Endodermal cell (in vitro differentiated cells): ENCODE results near the gene WDFY2. TPM values are rescaled to one million over a fixed set of nuclear protein-coding genes. Genes with fewer than 3 reads are reported as not detected.
A peak's percentile ranks its signal among the peaks of the same experiment; 100 is the strongest.

Experiments used
- DNase-seq: peaks from one replicate; pipeline ENCODE4 v3.0.0-alpha.2; 2017
- H3K27ac ChIP-seq: 2 replicates; pipeline ENCODE4 v1.5.1; 2013; ENCODE audit warnings: mild to moderate bottlenecking, low read depth, low read length, moderate library complexity
- H3K27me3 ChIP-seq: 2 replicates; pipeline ENCODE4 v1.6.1; 2013; ENCODE audit warnings: mild to moderate bottlenecking, low read length, moderate library complexity; ENCODE audit not compliant: insufficient read depth, control insufficient read depth, poor library complexity, severe bottlenecking
- H3K36me3 ChIP-seq: 2 replicates; pipeline ENCODE4 v1.7.0; 2013; ENCODE audit warnings: mild to moderate bottlenecking, low read length, moderate library complexity; ENCODE audit not compliant: control insufficient read depth, insufficient read depth
- H3K4me1 ChIP-seq: one replicate; pipeline ENCODE4 v1.7.0; 2013; ENCODE audit warnings: low read length; ENCODE audit not compliant: control insufficient read depth, insufficient read depth
- H3K4me3 ChIP-seq: 2 replicates; pipeline ENCODE4 v1.5.1; 2013; ENCODE audit warnings: mild to moderate bottlenecking, low read length, moderate library complexity
- H3K9ac ChIP-seq: 2 replicates; pipeline ENCODE4 v1.6.1; 2013; ENCODE audit warnings: mild to moderate bottlenecking, low read length, moderate library complexity; ENCODE audit not compliant: poor library complexity, severe bottlenecking; ENCODE audit errors: extremely low read depth
- H3K9me3 ChIP-seq: 2 replicates; pipeline ENCODE4 v1.6.1; 2013; ENCODE audit warnings: mild to moderate bottlenecking, low read length, moderate library complexity; ENCODE audit not compliant: control insufficient read depth
- H3K27ac Mint-ChIP-seq: 2 replicates; pipeline ENCODE4 v1.8.0; 2020; ENCODE audit warnings: mixed read lengths
- H3K27me3 Mint-ChIP-seq: 2 replicates; pipeline ENCODE4 v1.8.0; 2021; ENCODE audit warnings: mild to moderate bottlenecking, mixed read lengths; ENCODE audit not compliant: insufficient read depth
- H3K36me3 Mint-ChIP-seq: 2 replicates; pipeline ENCODE4 v1.8.0; 2020; ENCODE audit warnings: low read depth, mixed read lengths
- H3K4me1 Mint-ChIP-seq: 2 replicates; pipeline ENCODE4 v1.8.0; 2020; ENCODE audit warnings: mixed read lengths
- H3K4me3 Mint-ChIP-seq: 2 replicates; pipeline ENCODE4 v1.8.0; 2020; ENCODE audit warnings: mild to moderate bottlenecking, moderate library complexity, mixed read lengths
- H3K9me3 Mint-ChIP-seq: 2 replicates; pipeline ENCODE4 v1.8.0; 2020; ENCODE audit warnings: mild to moderate bottlenecking, mixed read lengths
- CTCF ChIP-seq: fragments of 200-600 bp; sonication (generic); conservative IDR thresholded peaks from 2 replicates; pipeline ENCODE4 v1.5.0; 2021; ENCODE audit warnings: antibody characterized with exemption, mild to moderate bottlenecking
- WGBS, 2 experiments: methylation state at CpG; one replicate each; pipeline versions ENCODE4 v1.1.5 to v1.1.7; 2013; ENCODE audit warnings: missing lambda C conversion rate in 2 of 2, mixed read lengths in 1 of 2; ENCODE audit not compliant: insufficient coverage in 1 of 2, insufficient read length in 1 of 2; 5-methylcytosine and 5-hydroxymethylcytosine counted together
- total RNA-seq, 2 donors: library from RNA; stranded (reverse); fragmentation: NEBNext Ultra II Directional in 1 of 2; extraction: Animal tissue kit (Norgen Biotek cat#: 25700) in 1 of 2; gene quantifications; 2 replicates in 1 of 2; 3 replicates in 1 of 2; pipeline ENCODE4 v1.2.1, GENCODE V29; 2021

WDFY2 gene
- total RNA-seq, 2 donors from 2014 or later, result 20.6 to 28.0 TPM

GRCh38 chr13:51773515-51773914 is 189.3 kb downstream of the WDFY2 start:
- Mint-ChIP-seq H3K27me3 (no peaks in the 10 kb centered on the region), H3K27ac (no peak overlapping the region), H3K4me3 (no peak overlapping the region), H3K4me1 (peaks cover 2% of the 10 kb centered on the region), H3K36me3 (peaks cover 3% of the 10 kb centered on the region), H3K9me3 (peaks cover 1% of the 10 kb centered on the region)
- TF ChIP-seq CTCF, result no peak
- Histone ChIP-seq H3K4me3 (no peak overlapping the region), H3K36me3 (no peaks in the 10 kb centered on the region), H3K4me1 (no peaks in the 10 kb centered on the region), H3K9me3 (no peaks in the 10 kb centered on the region), H3K9ac (no peak overlapping the region), H3K27ac (no peak overlapping the region), H3K27me3 (no peaks in the 10 kb centered on the region)
- peak; percentile 43 for DNase-seq
- 86 to 90% methylated on average over 5 to 11 of the region's 11 CpGs for WGBS, 2 experiments

- Histone ChIP-seq H3K9me3 (no peaks in the 10 kb centered on the region), H3K4me1 (no peaks in the 10 kb centered on the region), H3K4me3 (no peak overlapping the region), H3K27ac (no peak overlapping the region), H3K9ac (no peak overlapping the region), H3K36me3 (no peaks in the 10 kb centered on the region), H3K27me3 (no peaks in the 10 kb centered on the region)
- peaks cover 1% of the 10 kb centered on the region for H3K9me3 Mint-ChIP-seq
- no peak overlapping the region for H3K27ac Mint-ChIP-seq
- no peak for TF ChIP-seq CTCF
- no peak overlapping the region for H3K4me3 Mint-ChIP-seq
- no peaks in the 10 kb centered on the region for H3K4me1 Mint-ChIP-seq
- no peak for DNase-seq
- no peaks in the 10 kb centered on the region for H3K27me3 Mint-ChIP-seq
- 93 to 94% methylated on average over 5 to 7 of the region's 7 CpGs for WGBS, 2 experiments
- no peaks in the 10 kb centered on the region for H3K36me3 Mint-ChIP-seq
Observed at GRCh38 chr13:51776179-51776578, 191.9 kb downstream of the WDFY2 start.

GRCh38 chr13:51777921-51778320 is 193.7 kb downstream of the WDFY2 start:
- peak overlapping the region; percentile 58 for H3K27ac ChIP-seq
- H3K4me1 ChIP-seq, result peaks cover 3% of the 10 kb centered on the region
- peaks cover 4% of the 10 kb centered on the region for H3K4me1 Mint-ChIP-seq
- DNase-seq, result no peak
- TF ChIP-seq CTCF, result no peak
- no peak overlapping the region for H3K9ac ChIP-seq
- H3K27me3 ChIP-seq, result no peaks in the 10 kb centered on the region
- H3K4me3 Mint-ChIP-seq, result no peak overlapping the region
- no peak overlapping the region for H3K4me3 ChIP-seq
- peaks cover 1% of the 10 kb centered on the region for H3K9me3 Mint-ChIP-seq
- no peaks in the 10 kb centered on the region for H3K36me3 ChIP-seq
- H3K27ac Mint-ChIP-seq, result no peak overlapping the region
- H3K36me3 Mint-ChIP-seq, result no peaks in the 10 kb centered on the region
- WGBS, 2 experiments, result 92 to 93% methylated on average over 8 to 9 of the region's 9 CpGs
- no peaks in the 10 kb centered on the region for H3K27me3 Mint-ChIP-seq
- H3K9me3 ChIP-seq, result no peaks in the 10 kb centered on the region
